ENCODE results near the gene TCIRG1.

Gene TCIRG1

GRCh38 chr11:68093565-68093964 is 54.7 kb downstream of the TCIRG1 start:
- H3K4me1 ChIP-seq (ENCODE audit: insufficient read depth, low read length, poor library complexity, severe bottlenecking), result peaks cover 24% of the 10 kb centered on the region
- H3F3A ChIP-seq (ENCODE audit: low read depth), result no peaks in the 10 kb centered on the region; the same call in 1 of the 2 replicates
- H3K36me3 ChIP-seq (ENCODE audit: insufficient read depth, low read length), result peaks cover 25% of the 10 kb centered on the region; the same call in 1 of the 2 replicates
- H3K9me3 ChIP-seq (ENCODE audit: insufficient read depth, low read depth, low read length), result no peaks in the 10 kb centered on the region
- H3K27me3 ChIP-seq (ENCODE audit: insufficient read depth, low read length, poor library complexity, severe bottlenecking), result no peaks in the 10 kb centered on the region
- TF ChIP-seq CTCF (conservative IDR thresholded peaks at IDR 0.05; ENCODE audit: low read length) (no peak), EZH2phosphoT487 (IDR thresholded peaks at IDR 0.05; ENCODE audit: borderline replicate concordance) (no peak)
- H3K9ac ChIP-seq (ENCODE audit: low read depth, low read length, poor library complexity, severe bottlenecking), result no peak overlapping the region
- peaks cover 67% of the 10 kb centered on the region for H3K79me2 ChIP-seq (ENCODE audit: insufficient read depth, low read length)
- no peak overlapping the region for H2AFZ ChIP-seq (ENCODE audit: low read length)
- no peaks in the 10 kb centered on the region for H4K20me1 ChIP-seq (ENCODE audit: insufficient read depth, low read length, poor library complexity, severe bottlenecking)
- no peak overlapping the region for H3K4me2 ChIP-seq (ENCODE audit: low read depth, low read length, poor library complexity, severe bottlenecking)
- no peaks in the 10 kb centered on the region for H3K9me2 ChIP-seq (replicated peaks; ENCODE audit: low read depth, low read length)
- no peak overlapping the region for H3K4me3 ChIP-seq (ENCODE audit: low read length, poor library complexity, severe bottlenecking)

GRCh38 chr11:68096962-68097361 is 58.1 kb downstream of the TCIRG1 start:
- Histone ChIP-seq H4K20me1 (ENCODE audit: insufficient read depth, low read length, poor library complexity, severe bottlenecking) (peaks cover 17% of the 10 kb centered on the region), H3K79me2 (ENCODE audit: insufficient read depth, low read length) (peaks cover 75% of the 10 kb centered on the region), H3K27me3 (ENCODE audit: insufficient read depth, low read length, poor library complexity, severe bottlenecking) (no peaks in the 10 kb centered on the region), H3K36me3 (ENCODE audit: insufficient read depth, low read length) (peaks cover 17% of the 10 kb centered on the region; the same call in 1 of the 2 replicates), H3K9me3 (ENCODE audit: insufficient read depth, low read depth, low read length) (no peaks in the 10 kb centered on the region), H3K9ac (ENCODE audit: low read depth, low read length, poor library complexity, severe bottlenecking) (no peak overlapping the region), H3K9me2 (replicated peaks; ENCODE audit: low read depth, low read length) (no peaks in the 10 kb centered on the region), H3F3A (ENCODE audit: low read depth) (peaks cover 4% of the 10 kb centered on the region; the same call in 1 of the 2 replicates), H2AFZ (ENCODE audit: low read length) (no peak overlapping the region), H3K4me3 (ENCODE audit: low read length, poor library complexity, severe bottlenecking) (no peak overlapping the region), H3K4me2 (ENCODE audit: low read depth, low read length, poor library complexity, severe bottlenecking) (no peak overlapping the region), H3K4me1 (ENCODE audit: insufficient read depth, low read length, poor library complexity, severe bottlenecking) (peaks cover 14% of the 10 kb centered on the region)
- no peak for TF ChIP-seq CTCF (conservative IDR thresholded peaks at IDR 0.05; ENCODE audit: low read length)
- no peak for TF ChIP-seq EZH2phosphoT487 (IDR thresholded peaks at IDR 0.05; ENCODE audit: borderline replicate concordance)

- Histone ChIP-seq H3K4me3 (ENCODE audit: low read length, poor library complexity, severe bottlenecking) (peak overlapping the region; percentile 34), H3K4me2 (ENCODE audit: low read depth, low read length, poor library complexity, severe bottlenecking) (peak overlapping the region; percentile 45), H2AFZ (ENCODE audit: low read length) (no peak overlapping the region), H3K9me3 (ENCODE audit: insufficient read depth, low read depth, low read length) (no peaks in the 10 kb centered on the region), H3F3A (ENCODE audit: low read depth) (peaks cover 4% of the 10 kb centered on the region; the same call in 1 of the 2 replicates), H3K4me1 (ENCODE audit: insufficient read depth, low read length, poor library complexity, severe bottlenecking) (peaks cover 14% of the 10 kb centered on the region), H3K36me3 (ENCODE audit: insufficient read depth, low read length) (peaks cover 19% of the 10 kb centered on the region; the same call in 1 of the 2 replicates), H3K27me3 (ENCODE audit: insufficient read depth, low read length, poor library complexity, severe bottlenecking) (no peaks in the 10 kb centered on the region), H3K9me2 (replicated peaks; ENCODE audit: low read depth, low read length) (no peaks in the 10 kb centered on the region), H3K9ac (ENCODE audit: low read depth, low read length, poor library complexity, severe bottlenecking) (peak overlapping the region; percentile 22), H3K79me2 (ENCODE audit: insufficient read depth, low read length) (peaks cover 79% of the 10 kb centered on the region), H4K20me1 (ENCODE audit: insufficient read depth, low read length, poor library complexity, severe bottlenecking) (peaks cover 31% of the 10 kb centered on the region)
- TF ChIP-seq CTCF (conservative IDR thresholded peaks at IDR 0.05; ENCODE audit: low read length), result no peak
- TF ChIP-seq EZH2phosphoT487 (IDR thresholded peaks at IDR 0.05; ENCODE audit: borderline replicate concordance), result no peak
Observed at GRCh38 chr11:68099057-68099456, 60.2 kb downstream of the TCIRG1 start.
